ENCODE results near the gene NR2E3.

NR2E3 gene

DNA sequence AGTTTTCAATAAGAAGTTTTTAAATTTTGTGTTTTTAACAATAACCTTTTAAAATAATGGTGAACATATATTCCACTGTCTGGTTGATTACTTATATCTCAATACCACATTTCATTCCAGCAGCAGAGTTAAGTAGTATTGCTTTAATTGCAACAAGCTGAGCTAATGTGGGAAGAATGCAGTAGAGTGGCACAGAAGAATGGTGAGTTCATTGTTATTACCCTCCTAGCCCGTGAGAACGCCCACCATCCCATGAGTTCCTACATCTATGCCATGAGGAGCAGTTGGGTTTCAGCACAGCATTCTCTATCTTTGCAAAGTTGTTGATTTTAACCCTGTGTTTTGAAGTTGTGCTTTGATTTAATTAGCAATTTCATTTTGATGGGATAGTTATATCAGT lies 17.8 kb upstream of the NR2E3 start:
- no peak for DNase-seq

- no peak for DNase-seq
These were observed 11.7 kb upstream of the NR2E3 start for GRCh38 chr15:71798641-71799040.

DNA sequence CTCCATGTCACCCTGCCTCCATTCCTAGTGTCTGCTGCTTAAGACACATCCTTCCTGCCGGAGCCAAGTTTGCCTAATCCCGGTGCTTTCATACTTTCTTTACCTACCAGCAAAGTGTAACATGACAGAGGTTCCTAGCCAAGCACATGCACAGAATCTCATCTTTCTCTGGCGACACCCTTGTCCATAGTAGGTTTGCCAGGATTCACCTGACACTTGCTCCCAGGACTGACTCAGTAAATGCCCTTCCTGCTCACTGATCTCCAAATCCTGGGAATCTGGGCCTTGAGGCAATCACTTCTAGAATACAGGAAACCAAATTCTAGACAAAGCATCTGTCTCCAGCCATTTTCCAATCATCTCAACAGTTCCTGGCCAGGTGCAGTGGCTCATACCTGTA lies 10.2 kb upstream of the NR2E3 start:
- DNase-seq: no peak

DNA sequence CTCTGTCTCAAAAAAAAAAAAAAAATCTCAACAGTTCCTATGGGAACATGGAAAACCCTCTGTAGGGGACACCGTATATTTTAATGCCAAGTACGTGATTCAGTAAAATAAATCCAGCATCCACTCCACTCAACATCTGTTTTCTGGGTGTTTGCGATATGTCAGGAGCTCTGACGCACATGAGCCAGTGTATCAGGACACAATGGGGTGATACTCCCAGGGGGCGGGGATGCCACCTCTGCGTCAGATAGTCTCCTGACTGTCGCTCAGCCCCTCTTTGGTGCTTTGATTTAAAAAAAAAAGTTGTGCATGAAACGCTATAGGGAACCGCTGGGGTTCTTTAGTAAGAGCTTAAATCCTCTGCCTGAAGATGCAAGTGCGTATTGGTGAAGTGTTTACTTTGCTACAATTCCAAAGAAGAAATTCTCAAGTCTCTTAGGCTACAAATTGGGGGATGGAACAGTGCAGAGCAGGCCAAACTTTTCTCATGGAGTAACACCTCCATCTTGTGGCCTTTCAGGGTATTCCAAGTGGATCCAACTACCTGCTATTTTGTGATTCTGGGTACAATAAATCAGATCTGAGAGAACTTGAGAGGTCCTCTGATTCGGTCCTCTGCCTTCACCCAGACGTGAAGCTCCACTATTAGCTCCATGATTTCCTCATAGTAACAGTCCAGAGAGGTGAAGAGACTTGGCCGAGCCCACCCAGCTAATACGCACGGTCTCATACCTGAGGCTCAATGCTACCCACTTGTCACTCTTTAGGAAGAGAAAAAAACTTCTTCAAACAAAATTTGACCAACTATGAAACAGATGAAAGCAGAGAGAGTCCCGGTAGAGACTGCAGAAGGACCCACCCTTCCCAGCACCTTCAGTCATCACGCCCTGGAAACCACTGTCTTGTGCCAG lies 9.3 kb upstream of the NR2E3 start:
- peak; percentile 74 for DNase-seq

DNA sequence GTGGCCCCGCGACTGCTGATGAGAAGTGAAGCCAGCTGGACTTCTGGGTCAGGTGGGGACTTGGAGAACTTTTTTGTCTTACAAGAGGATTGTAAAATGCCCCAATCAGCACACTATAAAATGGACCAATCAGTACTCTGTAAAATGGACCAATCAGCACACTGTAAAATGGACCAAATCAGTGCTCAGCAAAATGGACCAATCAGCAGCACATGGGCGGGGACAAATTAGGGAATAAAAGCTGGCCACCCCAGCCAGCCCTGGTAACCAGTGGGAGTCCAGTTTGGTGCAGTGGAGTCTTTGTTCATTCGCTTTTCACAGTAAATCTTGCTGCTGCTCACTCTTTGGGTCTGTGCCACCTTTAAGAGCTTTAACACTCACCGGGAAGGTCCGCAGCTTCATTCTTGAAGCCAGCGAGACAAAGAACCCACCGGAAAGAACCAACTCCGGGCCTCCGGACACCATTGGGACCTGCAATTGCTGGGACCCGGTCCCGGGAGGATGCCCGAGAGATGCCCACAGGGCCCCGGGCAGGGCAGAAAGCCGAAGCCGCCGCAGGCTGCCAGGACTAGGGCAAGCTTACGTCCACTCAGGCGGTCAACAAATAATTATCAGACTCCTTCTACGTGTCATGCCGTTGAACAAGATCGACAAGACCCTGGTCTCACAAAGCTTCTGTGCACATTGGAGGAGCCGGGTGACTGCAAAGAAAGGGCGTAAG lies 8.3 kb upstream of the NR2E3 start:
- no peak for DNase-seq

- peak; percentile 41 for DNase-seq
These were observed 7.6 kb upstream of the NR2E3 start for GRCh38 chr15:71802770-71803169.

DNA sequence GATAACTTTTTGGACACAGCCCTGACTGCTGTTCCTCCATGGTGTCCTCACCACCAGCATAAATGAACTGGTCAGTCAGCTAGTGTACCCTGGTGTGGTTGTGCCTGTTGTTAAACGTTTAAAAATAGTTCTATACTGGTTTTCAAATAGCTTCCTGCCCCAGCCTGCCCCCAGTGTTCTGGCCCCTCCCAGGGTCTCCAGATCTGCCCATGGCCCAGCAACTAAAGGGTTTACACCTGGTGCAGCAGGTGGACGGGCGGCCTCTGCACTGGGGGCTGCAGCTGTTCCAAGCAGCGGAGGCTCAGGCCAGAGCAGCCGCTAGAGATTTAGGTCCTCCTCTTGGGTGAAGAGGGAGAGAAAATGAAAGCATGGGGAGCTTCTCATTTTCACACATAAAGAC lies 6.1 kb upstream of the NR2E3 start:
- no peak for DNase-seq

GRCh38 chr15:71804695-71805470 lies 5.5 kb upstream of the NR2E3 start:
- no peak for DNase-seq

DNA sequence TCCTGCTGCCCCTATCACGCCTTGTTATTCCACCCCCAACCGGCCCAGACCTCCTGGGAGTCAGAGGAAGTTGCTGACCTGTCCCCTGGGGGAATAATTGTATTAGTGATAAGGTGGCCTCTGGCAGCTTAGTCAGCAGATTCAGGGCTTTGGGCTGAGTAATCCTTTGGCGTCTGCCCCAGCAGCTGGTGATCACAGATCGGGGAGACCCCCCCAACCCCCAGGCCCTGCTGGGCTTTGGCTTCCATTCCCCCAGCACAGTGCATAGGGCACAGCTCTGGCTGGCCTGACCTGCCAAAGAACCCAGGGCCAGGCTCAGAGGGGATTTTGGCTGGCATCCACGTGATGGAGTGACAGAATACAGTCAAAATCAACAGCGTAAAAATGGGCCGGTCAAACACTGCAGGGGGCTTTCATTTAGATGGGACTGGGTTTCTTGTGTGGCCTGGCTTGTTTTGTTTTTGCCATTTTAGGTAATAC lies 3.9 kb upstream of the NR2E3 start:
- no peak for DNase-seq

DNA sequence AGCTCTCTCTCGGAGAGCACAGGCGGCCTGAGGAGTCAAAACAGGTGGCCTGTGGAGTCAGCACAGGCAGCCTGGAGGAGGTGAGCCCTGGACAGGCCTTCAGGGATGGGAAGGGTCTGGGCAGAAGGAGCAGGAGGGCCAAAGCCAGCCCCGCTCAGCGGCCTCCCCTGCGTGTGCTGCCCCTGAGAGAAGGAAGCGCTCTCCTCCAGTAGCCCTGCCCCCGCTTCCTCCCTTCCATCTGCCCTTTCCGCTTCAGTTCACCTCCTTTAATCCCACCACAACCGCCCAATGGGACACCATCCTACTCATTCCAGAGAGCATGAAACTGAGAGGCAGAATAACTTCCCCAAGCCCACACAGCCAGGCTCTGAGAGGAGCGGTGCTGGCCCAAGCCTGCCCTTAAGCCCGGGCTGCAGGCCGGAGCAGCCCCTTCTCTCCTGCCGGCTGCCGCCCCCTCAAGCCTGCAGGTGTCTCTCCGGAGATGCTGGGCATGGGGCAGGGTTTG lies 3.2 kb upstream of the NR2E3 start:
- DNase-seq: no peak

DNA sequence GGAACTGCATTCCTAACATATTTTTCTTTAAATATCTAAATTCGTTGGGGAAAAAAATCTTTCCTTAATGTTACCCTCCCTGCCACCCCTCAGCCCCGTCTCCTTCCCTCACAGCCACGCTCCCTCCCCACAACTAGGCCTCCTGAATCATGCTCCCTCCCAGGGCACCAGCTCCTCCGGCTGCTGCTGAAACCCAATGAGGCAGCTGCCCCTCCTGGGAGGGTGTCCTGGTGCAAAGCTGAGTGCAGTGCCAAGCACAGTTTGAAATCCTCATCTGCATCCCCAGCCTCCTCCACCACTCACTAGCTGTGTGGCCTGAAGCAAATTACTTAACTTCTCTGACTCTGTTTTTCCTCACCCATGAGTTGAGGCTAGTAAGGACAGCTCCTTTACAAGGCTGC lies 2.7 kb upstream of the NR2E3 start:
- DNase-seq: no peak

- no peak for DNase-seq
These were observed 1.9 kb upstream of the NR2E3 start for GRCh38 chr15:71808311-71809020.

DNA sequence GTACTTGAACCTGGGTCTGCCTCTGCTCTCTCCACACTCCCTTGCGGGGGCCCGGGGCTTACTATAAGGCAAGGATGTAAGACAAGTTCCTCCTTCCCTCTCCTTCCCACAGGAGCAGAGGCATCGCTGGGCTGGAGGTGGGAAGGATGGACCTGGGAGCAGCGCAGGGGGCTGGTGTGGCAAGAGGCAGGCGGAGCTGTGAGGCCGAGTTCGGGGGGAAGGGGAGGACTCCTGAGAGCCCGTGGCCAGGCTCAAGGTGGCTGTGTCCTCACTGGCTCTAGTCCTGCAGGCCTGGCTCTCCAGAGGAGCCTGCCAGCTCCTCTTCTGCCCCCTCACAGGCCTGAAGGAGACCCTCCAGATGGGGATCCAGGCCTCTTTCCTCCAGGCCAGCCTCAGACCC lies 1.0 kb upstream of the NR2E3 start:
- no peak for DNase-seq

DNA sequence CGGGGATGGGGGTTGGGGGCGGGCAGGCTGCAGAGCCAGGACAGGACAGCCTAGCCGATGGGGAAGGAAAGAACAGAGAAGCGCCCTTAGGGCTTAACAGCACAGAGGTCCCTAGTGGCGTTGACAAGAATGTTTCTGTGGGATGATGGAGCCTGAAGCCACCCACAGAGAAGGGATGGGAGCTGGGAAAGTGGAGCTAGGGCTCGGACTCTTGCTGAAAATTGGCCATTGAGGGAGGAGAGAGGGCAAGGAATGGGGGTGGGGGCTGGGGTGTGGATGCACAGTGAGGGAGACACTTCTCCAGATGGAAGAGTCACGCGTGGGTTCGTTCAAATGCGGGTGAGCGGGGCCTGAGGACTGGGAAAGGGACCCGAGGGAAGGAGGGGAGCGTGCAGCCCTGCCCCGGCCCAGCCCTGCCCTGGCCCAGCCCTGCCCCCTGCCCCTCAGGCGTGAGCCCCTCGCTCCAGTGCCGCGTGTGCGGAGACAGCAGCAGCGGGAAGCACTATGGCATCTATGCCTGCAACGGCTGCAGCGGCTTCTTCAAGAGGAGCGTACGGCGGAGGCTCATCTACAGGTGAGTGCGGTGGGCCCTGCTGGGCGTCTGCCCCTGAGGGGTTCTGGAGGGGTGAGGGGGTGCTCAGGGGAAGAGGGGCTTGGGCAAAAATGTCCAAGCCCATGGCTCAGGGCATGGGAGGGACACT lies 832 bp downstream of the NR2E3 start:
- no peak for DNase-seq

DNA sequence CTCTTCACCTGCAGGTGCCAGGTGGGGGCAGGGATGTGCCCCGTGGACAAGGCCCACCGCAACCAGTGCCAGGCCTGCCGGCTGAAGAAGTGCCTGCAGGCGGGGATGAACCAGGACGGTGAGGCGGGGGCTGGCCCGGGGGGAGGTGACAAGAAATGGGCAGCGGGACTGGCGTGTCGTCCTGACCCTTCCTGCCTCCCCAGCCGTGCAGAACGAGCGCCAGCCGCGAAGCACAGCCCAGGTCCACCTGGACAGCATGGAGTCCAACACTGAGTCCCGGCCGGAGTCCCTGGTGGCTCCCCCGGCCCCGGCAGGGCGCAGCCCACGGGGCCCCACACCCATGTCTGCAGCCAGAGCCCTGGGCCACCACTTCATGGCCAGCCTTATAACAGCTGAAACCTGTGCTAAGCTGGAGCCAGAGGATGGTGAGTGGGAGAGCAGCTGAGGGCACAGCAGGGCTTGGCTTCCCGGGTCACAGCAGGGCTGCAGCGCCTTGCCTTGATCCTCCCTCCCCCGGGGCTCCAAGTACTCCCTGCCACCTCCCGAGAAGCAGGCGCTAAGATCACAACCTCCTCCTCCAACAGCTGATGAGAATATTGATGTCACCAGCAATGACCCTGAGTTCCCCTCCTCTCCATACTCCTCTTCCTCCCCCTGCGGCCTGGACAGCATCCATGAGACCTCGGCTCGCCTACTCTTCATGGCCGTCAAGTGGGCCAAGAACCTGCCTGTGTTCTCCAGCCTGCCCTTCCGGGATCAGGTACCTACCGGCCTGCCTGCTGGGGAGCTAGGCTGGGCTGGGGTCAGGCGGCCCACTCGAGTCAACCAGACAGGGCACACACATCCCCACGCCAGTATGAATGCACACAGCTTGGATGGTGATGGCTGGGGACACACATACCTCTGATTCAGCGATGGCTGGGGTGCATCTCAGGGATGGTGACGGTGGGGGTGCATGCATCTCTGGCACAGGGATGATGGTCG lies 1.7 kb downstream of the NR2E3 start:
- DNase-seq: no peak

DNA sequence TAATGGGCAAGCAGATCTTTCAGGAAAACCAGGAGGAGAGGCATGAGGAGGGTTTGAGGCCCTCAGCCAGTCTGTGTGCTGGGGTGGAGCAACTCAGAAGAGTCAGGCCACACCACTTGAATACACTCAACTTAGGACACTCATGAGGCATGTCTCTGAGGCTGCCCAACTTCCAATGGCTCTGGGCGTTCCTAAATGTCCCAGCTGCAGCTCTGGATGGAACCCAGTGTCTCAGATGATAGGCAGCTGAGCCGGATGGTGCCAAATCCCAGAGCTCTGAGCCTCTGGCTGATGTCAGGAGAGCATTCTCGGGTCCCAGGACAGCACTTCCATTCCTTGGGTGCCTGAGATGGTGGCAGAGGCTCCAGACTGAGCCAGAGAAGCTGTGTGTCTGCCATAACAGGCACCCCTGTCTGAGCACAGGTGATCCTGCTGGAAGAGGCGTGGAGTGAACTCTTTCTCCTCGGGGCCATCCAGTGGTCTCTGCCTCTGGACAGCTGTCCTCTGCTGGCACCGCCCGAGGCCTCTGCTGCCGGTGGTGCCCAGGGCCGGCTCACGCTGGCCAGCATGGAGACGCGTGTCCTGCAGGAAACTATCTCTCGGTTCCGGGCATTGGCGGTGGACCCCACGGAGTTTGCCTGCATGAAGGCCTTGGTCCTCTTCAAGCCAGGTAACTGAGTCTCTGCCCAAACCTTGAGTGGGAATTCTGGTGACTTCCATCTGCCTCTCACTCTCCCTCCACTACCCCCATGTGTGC lies 2.8 kb downstream of the NR2E3 start:
- DNase-seq: no peak

GRCh38 chr15:71813723-71814470 lies 3.5 kb downstream of the NR2E3 start:
- no peak for DNase-seq

DNA sequence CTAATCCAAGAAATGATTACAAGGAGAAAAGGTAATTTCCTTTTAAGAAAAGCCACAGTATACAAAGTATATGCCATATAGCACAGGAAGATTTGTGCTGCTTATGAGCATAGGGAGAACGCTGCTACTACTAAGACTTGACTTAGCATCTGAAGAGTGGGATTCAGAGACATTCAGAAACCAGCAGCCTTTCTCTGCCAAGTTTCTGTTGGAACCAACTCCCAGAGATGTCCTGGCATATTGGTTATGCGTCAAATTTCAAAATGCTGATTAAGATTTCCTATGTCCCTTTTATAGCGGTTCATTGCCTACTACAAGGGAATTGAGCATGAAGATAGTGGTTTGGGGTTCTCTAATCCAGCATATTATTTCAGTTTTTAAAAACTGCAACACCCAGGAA lies 4.9 kb downstream of the NR2E3 start:
- no peak for DNase-seq

DNA sequence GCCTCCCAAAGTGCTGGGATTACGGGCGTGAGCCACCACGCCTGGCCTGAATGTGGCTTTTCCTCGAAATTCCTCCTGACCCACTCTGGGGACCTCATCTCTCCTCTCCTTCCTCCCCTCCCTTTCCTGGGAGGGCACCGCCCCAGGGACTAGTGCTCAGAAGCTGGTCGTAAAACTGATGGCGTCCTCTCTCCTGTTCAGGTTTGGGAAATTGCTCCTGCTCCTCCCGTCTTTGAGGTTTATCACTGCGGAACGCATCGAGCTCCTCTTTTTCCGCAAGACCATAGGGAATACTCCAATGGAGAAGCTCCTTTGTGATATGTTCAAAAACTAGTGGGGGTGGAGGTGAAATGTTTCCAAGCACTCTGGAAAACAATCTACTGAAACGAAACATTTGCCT lies 7.0 kb downstream of the NR2E3 start:
- DNase-seq: no peak
